Bronchial epithelial cell (primary cell): Measurements from ENCODE around the gene DNAH6. TPM values are rescaled to one million over a fixed set of nuclear protein-coding genes. Genes with fewer than 3 reads are reported as not detected.

Experiments
- DNase-seq: peaks from one replicate; pipeline ENCODE4 v3.0.0-alpha.2; 2010; ENCODE audit warnings: low read depth
- FAIRE-seq: peaks from 2 replicates; lab custom pipeline; 2011; peaks lifted over from hg19 to GRCh38; lab: Jason Lieb, UNC
- H3K27me3 ChIP-seq: 2 replicates; pipeline ENCODE4 v1.5.1; 2011; ENCODE audit warnings: low read length; ENCODE audit not compliant: control insufficient read depth, insufficient read depth
- H3K36me3 ChIP-seq: 2 replicates; pipeline ENCODE4 v1.5.1; 2011; ENCODE audit warnings: low read length; ENCODE audit not compliant: control insufficient read depth, insufficient read depth
- H3K4me3 ChIP-seq: 2 replicates; pipeline ENCODE4 v1.5.1; 2011; ENCODE audit warnings: mild to moderate bottlenecking, low read depth, low read length, control low read depth
- total RNA-seq: library from RNA; depleted of rRNA; stranded (reverse); fragments of >200 nt; gene quantifications from 2 replicates; pipeline ENCODE4 v1.2.1, GENCODE V29; 2014
- TF ChIP-seq, protein P1 (sequence below): IDR thresholded peaks from 2 replicates; pipeline ENCODE4 v1.5.1; 2011; ENCODE audit warnings: mild to moderate bottlenecking, moderate library complexity, low read length, control low read depth, inconsistent platforms; ENCODE audit not compliant: insufficient read depth, severe bottlenecking

DNAH6 gene
- total RNA-seq, 1 donor from 2014 or later = under 0.01 TPM

DNA sequence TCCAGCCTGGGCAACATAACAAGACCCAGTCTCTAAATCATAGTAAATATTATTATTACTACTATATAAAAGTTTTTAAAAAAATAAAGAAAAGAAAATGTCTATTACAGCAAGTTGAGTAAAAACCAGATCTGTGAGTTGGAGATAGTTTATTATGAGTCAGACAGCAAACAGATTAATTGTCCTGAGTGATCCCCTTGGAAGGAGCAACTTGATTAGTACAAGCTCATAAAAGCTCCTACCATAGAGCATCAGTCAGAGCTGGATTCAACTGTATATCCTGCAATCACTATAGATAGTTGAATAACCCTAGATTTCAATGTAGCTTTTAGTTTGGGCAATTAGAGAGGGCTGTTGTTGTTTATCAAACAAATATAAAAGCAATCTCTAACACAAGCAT lies 280.5 kb downstream of the DNAH6 start:
- FAIRE-seq = no peak
- no peaks in the 10 kb centered on the region for H3K27me3 ChIP-seq
- peak; percentile 30 for DNase-seq
- TF ChIP-seq, protein P1, sequence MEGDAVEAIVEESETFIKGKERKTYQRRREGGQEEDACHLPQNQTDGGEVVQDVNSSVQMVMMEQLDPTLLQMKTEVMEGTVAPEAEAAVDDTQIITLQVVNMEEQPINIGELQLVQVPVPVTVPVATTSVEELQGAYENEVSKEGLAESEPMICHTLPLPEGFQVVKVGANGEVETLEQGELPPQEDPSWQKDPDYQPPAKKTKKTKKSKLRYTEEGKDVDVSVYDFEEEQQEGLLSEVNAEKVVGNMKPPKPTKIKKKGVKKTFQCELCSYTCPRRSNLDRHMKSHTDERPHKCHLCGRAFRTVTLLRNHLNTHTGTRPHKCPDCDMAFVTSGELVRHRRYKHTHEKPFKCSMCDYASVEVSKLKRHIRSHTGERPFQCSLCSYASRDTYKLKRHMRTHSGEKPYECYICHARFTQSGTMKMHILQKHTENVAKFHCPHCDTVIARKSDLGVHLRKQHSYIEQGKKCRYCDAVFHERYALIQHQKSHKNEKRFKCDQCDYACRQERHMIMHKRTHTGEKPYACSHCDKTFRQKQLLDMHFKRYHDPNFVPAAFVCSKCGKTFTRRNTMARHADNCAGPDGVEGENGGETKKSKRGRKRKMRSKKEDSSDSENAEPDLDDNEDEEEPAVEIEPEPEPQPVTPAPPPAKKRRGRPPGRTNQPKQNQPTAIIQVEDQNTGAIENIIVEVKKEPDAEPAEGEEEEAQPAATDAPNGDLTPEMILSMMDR = no peak
- no peak overlapping the region for H3K4me3 ChIP-seq
- H3K36me3 ChIP-seq = no peaks in the 10 kb centered on the region

- no peaks in the 10 kb centered on the region for H3K36me3 ChIP-seq
- H3K27me3 ChIP-seq = no peaks in the 10 kb centered on the region
- FAIRE-seq = no peak
- TF ChIP-seq, protein P1 = no peak
- no peak for DNase-seq
- no peak overlapping the region for H3K4me3 ChIP-seq
These were observed 281.0 kb downstream of the DNAH6 start for GRCh38 chr2:84797271-84797670.

DNA sequence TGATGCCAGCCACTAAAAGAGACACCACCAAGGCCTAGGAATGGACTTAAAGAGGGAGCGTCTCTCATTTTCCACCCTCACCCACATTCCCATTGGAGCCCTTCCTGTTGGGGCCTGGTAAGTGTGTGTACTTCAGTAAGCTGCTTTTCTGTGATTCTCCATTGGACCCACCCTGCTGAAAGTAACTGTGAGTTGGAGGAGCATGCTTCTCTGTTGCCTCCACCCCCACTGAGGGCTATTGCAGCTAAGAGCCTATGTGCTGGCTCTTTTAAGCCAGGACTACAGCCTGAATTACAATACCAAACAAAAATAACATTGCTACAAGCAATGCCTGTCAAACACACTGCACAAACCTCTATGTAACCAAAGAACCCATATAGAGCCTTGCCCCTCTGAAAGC lies 283.5 kb downstream of the DNAH6 start:
- no peaks in the 10 kb centered on the region for H3K36me3 ChIP-seq
- TF ChIP-seq, protein P1 = no peak
- no peak for DNase-seq
- no peak overlapping the region for H3K4me3 ChIP-seq
- no peak for FAIRE-seq
- no peaks in the 10 kb centered on the region for H3K27me3 ChIP-seq

GRCh38 chr2:84800194-84800805 lies 284.0 kb downstream of the DNAH6 start:
- FAIRE-seq = no peak

GRCh38 chr2:84801811-84802210 lies 285.5 kb downstream of the DNAH6 start:
- TF ChIP-seq, protein P1 = no peak
- no peaks in the 10 kb centered on the region for H3K36me3 ChIP-seq

More at GRCh38 chr2:84800194-84800805, 284.0 kb downstream of the DNAH6 start:
- TF ChIP-seq, protein P1 = no peak
- DNase-seq = no peak
- H3K27me3 ChIP-seq = no peaks in the 10 kb centered on the region
- H3K36me3 ChIP-seq = no peaks in the 10 kb centered on the region
- no peak overlapping the region for H3K4me3 ChIP-seq

DNA sequence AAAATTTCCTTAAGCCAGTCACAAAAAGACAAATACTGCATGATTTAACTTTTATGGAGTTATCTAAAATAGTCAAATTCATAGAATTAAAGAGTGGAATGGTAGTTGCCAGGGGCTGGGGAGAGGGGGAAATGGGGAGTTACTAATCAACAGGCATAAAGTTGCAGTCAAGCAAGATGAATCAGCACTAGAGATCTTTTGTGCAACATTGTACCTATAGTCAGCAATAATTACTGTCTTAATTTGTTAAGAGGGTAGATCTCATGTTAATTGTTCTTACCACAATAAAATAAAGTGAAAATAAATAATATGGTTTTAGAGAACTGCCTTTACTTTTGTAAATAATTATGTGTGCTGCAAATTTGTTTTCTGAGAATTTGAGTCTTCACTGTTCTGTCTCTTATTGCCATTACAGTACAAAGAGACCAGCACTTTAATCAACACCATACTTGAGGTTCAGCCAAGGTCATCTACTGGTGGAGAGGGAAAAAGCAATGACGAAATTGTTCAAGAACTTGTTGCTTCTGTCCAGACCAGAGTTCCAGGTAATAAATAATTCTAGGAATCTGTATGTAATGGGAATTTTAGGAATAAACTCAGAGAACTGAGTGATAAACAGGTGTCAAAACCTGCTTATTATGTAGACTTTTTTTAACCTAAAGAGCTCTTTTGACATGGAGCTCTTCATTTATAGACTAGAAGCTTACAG lies 289.1 kb downstream of the DNAH6 start:
- FAIRE-seq = no peak

More at GRCh38 chr2:84801811-84802210, 285.5 kb downstream of the DNAH6 start:
- H3K4me3 ChIP-seq = no peak overlapping the region
- FAIRE-seq (no peak), DNase-seq (no peak)
- no peaks in the 10 kb centered on the region for H3K27me3 ChIP-seq

More for the DNA sequence above, 289.1 kb downstream of the DNAH6 start:
- H3K36me3 ChIP-seq = no peaks in the 10 kb centered on the region
- TF ChIP-seq, protein P1 = no peak
- H3K27me3 ChIP-seq = peaks cover 4% of the 10 kb centered on the region
- H3K4me3 ChIP-seq = no peak overlapping the region
- DNase-seq = no peak
